HL-60 (cell line): ENCODE data around the gene KIF2C.

ENCODE experiments used
- DNase-seq, 2 experiments: peaks; one replicate each; pipeline ENCODE4 v3.0.0-alpha.2; 2010 to 2020; ENCODE audit warnings: low read depth in 1 of 2, low spot score in 1 of 2
- H3K27ac ChIP-seq: fragments of 250-450 bp; sonication (Bioruptor Pico); replicated peaks from 2 replicates; pipeline ENCODE4 v1.5.1; 2020; ENCODE audit warnings: mild to moderate bottlenecking, moderate library complexity
- H3K27me3 ChIP-seq: fragments of 250-450 bp; sonication (Bioruptor Pico); 2 replicates; pipeline ENCODE4 v1.5.1; 2021; ENCODE audit warnings: mild to moderate bottlenecking, moderate library complexity; ENCODE audit not compliant: insufficient read depth, poor library complexity, severe bottlenecking
- H3K4me3 ChIP-seq: replicated peaks from 2 replicates; pipeline ENCODE4 v1.5.1; 2011; ENCODE audit warnings: mild to moderate bottlenecking, control low read depth, low read length; ENCODE audit not compliant: insufficient read depth
- CTCF ChIP-seq: IDR thresholded peaks from one replicate; pipeline ENCODE4 v1.5.1; 2011; ENCODE audit warnings: low read length, control low read depth, inconsistent platforms; ENCODE audit not compliant: insufficient read depth
- GABPA ChIP-seq: IDR thresholded peaks from 2 replicates; pipeline ENCODE4 v1.6.1; 2012; ENCODE audit warnings: low read depth
- POLR2AphosphoS5 ChIP-seq: IDR thresholded peaks from 2 replicates; pipeline ENCODE4 v1.6.1; 2012; ENCODE audit warnings: low read depth
- SPI1 ChIP-seq: IDR thresholded peaks from 2 replicates; pipeline ENCODE4 v1.6.1; 2012; ENCODE audit warnings: low read depth, mild to moderate bottlenecking, borderline replicate concordance
- TF ChIP-seq, protein P1 (sequence below): IDR thresholded peaks from 2 replicates; pipeline ENCODE4 v1.6.1; 2012; ENCODE audit warnings: low read depth; ENCODE audit not compliant: insufficient replicate concordance

The KIF2C gene

DNA sequence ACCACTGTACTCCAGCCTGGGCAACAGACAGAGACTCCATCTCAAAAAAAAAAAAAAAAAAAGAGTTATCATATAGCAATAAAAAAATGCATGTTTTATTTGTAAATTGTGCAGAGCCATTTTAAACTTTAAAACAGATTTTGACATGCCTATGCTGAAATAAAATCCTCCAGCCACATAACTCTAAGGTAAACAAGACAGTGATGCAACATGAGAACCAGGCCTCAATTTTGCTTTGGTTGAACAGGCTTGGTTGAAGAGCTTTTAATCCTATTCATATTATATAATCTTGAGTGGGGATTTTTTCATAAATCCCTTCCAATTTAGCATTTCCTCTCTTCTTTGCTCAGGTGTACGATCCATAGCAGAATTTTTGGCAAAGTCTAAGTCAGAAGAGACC, 39.1 kb upstream of the KIF2C start:
- no peak for TF ChIP-seq GABPA
- TF ChIP-seq, protein P1, sequence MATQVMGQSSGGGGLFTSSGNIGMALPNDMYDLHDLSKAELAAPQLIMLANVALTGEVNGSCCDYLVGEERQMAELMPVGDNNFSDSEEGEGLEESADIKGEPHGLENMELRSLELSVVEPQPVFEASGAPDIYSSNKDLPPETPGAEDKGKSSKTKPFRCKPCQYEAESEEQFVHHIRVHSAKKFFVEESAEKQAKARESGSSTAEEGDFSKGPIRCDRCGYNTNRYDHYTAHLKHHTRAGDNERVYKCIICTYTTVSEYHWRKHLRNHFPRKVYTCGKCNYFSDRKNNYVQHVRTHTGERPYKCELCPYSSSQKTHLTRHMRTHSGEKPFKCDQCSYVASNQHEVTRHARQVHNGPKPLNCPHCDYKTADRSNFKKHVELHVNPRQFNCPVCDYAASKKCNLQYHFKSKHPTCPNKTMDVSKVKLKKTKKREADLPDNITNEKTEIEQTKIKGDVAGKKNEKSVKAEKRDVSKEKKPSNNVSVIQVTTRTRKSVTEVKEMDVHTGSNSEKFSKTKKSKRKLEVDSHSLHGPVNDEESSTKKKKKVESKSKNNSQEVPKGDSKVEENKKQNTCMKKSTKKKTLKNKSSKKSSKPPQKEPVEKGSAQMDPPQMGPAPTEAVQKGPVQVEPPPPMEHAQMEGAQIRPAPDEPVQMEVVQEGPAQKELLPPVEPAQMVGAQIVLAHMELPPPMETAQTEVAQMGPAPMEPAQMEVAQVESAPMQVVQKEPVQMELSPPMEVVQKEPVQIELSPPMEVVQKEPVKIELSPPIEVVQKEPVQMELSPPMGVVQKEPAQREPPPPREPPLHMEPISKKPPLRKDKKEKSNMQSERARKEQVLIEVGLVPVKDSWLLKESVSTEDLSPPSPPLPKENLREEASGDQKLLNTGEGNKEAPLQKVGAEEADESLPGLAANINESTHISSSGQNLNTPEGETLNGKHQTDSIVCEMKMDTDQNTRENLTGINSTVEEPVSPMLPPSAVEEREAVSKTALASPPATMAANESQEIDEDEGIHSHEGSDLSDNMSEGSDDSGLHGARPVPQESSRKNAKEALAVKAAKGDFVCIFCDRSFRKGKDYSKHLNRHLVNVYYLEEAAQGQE: no peak
- TF ChIP-seq CTCF: no peak
- Histone ChIP-seq H3K27me3 (no peaks in the 10 kb centered on the region), H3K4me3 (no peak overlapping the region), H3K27ac (no peak overlapping the region)
- no peak for DNase-seq

DNA sequence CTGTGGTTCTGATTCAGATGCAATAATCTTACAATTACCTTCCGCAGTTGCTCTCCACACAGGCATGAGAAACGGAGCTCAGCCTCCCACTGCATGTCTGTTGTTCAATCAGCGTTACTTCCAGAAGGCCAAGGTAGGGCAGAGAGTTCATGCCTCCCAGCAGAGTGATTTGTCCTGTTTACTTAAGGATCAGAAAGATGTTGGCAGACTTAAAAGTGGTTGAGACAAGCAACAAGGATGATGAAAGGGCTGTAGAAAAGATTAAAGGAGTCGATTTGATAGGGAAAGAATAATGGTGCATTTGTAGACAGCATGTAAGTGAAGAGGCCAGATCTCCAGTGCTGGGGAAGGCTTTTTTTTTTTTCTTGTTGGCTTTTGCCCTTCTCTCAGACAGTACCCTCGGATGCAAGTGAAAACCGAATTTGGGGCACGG, 38.5 kb upstream of the KIF2C start:
- TF ChIP-seq, protein P1: no peak
- TF ChIP-seq POLR2AphosphoS5: no peak
- no peak for TF ChIP-seq SPI1
- TF ChIP-seq GABPA: no peak
- TF ChIP-seq CTCF: no peak
- H3K27me3 ChIP-seq: no peaks in the 10 kb centered on the region
- DNase-seq: no peak
- no peak overlapping the region for H3K27ac ChIP-seq
- H3K4me3 ChIP-seq: no peak overlapping the region

GRCh38 chr1:44705470-44705869, 34.2 kb upstream of the KIF2C start:
- Histone ChIP-seq H3K27ac (no peak overlapping the region), H3K4me3 (no peak overlapping the region), H3K27me3 (no peaks in the 10 kb centered on the region)
- no peak for DNase-seq
- TF ChIP-seq POLR2AphosphoS5 (no peak), GABPA (no peak), SPI1 (no peak), CTCF (no peak)
- TF ChIP-seq, protein P1: no peak
